OCI-LY3 (cell line): Measurements from ENCODE around the gene EFNA3.

Experiments used
- H2AFZ ChIP-seq: fragments of 200-600, 300-600 bp; shearing (Covaris generic); 2 replicates; pipeline ENCODE4 v1.6.0; 2014; ENCODE audit warnings: antibody characterized with exemption, low read depth, low read length
- H3K27ac ChIP-seq: fragments of 200-600, 300-600 bp; sonication (generic); 2 replicates; pipeline ENCODE4 v1.5.1; 2014; ENCODE audit warnings: mild to moderate bottlenecking, low read length, moderate library complexity, mixed read lengths
- H3K27me3 ChIP-seq: fragments of 200-600, 300-600 bp; sonication (generic); 2 replicates; pipeline ENCODE4 v1.6.1; 2014; ENCODE audit warnings: low read depth, low read length, mixed read lengths
- H3K36me3 ChIP-seq: fragments of 200-600, 300-600 bp; sonication (generic); replicated peaks from 2 replicates; pipeline ENCODE3; 2014; ENCODE audit warnings: low read depth, low read length, mixed read lengths
- H3K4me1 ChIP-seq: fragments of 300-600, 200-600 bp; sonication (generic); 2 replicates; pipeline ENCODE4 v1.6.1; 2014; ENCODE audit warnings: low read length, mixed read lengths
- H3K4me2 ChIP-seq: fragments of 200-600, 300-600 bp; sonication (generic); 2 replicates; pipeline ENCODE4 v1.6.1; 2014; ENCODE audit warnings: low read length, mixed read lengths
- H3K4me3 ChIP-seq: fragments of 300-600, 200-600 bp; sonication (generic); 2 replicates; pipeline ENCODE4 v1.5.1; 2014; ENCODE audit warnings: antibody characterized with exemption, mild to moderate bottlenecking, low read length, moderate library complexity
- H3K79me2 ChIP-seq: fragments of 300-600, 200-600 bp; shearing (Covaris generic); 2 replicates; pipeline ENCODE4 v1.6.1; 2014; ENCODE audit warnings: mild to moderate bottlenecking, low read length, mixed read lengths
- H3K9ac ChIP-seq: fragments of 300-600, 200-600 bp; shearing (Covaris generic); 2 replicates; pipeline ENCODE4 v1.6.0; 2014; ENCODE audit warnings: mild to moderate bottlenecking, low read length, moderate library complexity
- H3K9me3 ChIP-seq: fragments of 200-600, 300-600 bp; shearing (Covaris generic); 2 replicates; pipeline ENCODE4 v1.6.1; 2014; ENCODE audit warnings: low read length, mixed read lengths; ENCODE audit not compliant: insufficient read depth
- H4K20me1 ChIP-seq: fragments of 200-600, 300-600 bp; sonication (generic); 2 replicates; pipeline ENCODE4 v1.6.1; 2016; ENCODE audit warnings: low read length, mixed read lengths; ENCODE audit not compliant: insufficient read depth
- CTCF ChIP-seq: fragments of 200-600, 300-600 bp; sonication (generic); IDR thresholded peaks from 2 replicates; pipeline ENCODE4 v1.5.1; 2014; ENCODE audit warnings: antibody characterized with exemption, low read length, low read depth
- EZH2phosphoT487 ChIP-seq: fragments of 200-600 bp; shearing (Covaris generic); IDR thresholded peaks from 2 replicates; pipeline ENCODE4 v1.6.1; 2018; ENCODE audit warnings: antibody characterized with exemption, mixed run types, low read depth

The EFNA3 gene

GRCh38 chr1:155078469-155079209 is at the start of gene EFNA3:
Gene EFNA3, plus strand, starts transcription at chr1:155078837. Its CDS starts 105 bp downstream, at chr1:155078942.
- Histone ChIP-seq H3K27me3 (peaks cover 21% of the 10 kb centered on the region), H3K4me2 (peak within 1 kb of the TSS; percentile 76), H4K20me1 (no peaks in the 10 kb centered on the region), H3K36me3 (no peaks in the 10 kb centered on the region), H3K9me3 (no peaks in the 10 kb centered on the region), H3K9ac (peak within 1 kb of the TSS; percentile 32), H3K4me1 (peaks cover 26% of the 10 kb centered on the region), H3K27ac (no peak within 1 kb of the TSS), H3K79me2 (no peaks in the 10 kb centered on the region), H3K4me3 (peak within 1 kb of the TSS; percentile 77), H2AFZ (no peak within 1 kb of the TSS; the same call in 1 of the 2 replicates)
- no peak for TF ChIP-seq CTCF
- TF ChIP-seq EZH2phosphoT487, result no peak

- Histone ChIP-seq H3K27ac (no peak overlapping the region), H2AFZ (no peak overlapping the region), H3K27me3 (peaks cover 7% of the 10 kb centered on the region; the same call in 1 of the 2 replicates), H3K36me3 (no peaks in the 10 kb centered on the region), H3K4me1 (no peaks in the 10 kb centered on the region), H3K4me3 (no peak overlapping the region), H3K79me2 (no peaks in the 10 kb centered on the region), H3K9ac (no peak overlapping the region), H3K9me3 (no peaks in the 10 kb centered on the region), H3K4me2 (no peak overlapping the region), H4K20me1 (no peaks in the 10 kb centered on the region)
- TF ChIP-seq EZH2phosphoT487 (no peak), CTCF (no peak)
These were observed 49.0 kb upstream of the EFNA3 start for GRCh38 chr1:155029513-155030242.

GRCh38 chr1:155030243-155030795 is 48.3 kb upstream of the EFNA3 start:
- Histone ChIP-seq H3K27me3 (peaks cover 7% of the 10 kb centered on the region; the same call in 1 of the 2 replicates), H3K4me1 (no peaks in the 10 kb centered on the region), H3K36me3 (no peaks in the 10 kb centered on the region), H3K9me3 (no peaks in the 10 kb centered on the region), H4K20me1 (no peaks in the 10 kb centered on the region), H2AFZ (no peak overlapping the region), H3K4me3 (no peak overlapping the region), H3K79me2 (no peaks in the 10 kb centered on the region), H3K9ac (no peak overlapping the region), H3K27ac (no peak overlapping the region), H3K4me2 (no peak overlapping the region)
- TF ChIP-seq EZH2phosphoT487, result no peak
- no peak for TF ChIP-seq CTCF

- Histone ChIP-seq H4K20me1 (no peaks in the 10 kb centered on the region), H3K79me2 (no peaks in the 10 kb centered on the region), H3K4me2 (no peak overlapping the region), H3K27ac (no peak overlapping the region), H3K4me1 (no peaks in the 10 kb centered on the region), H2AFZ (no peak overlapping the region), H3K27me3 (peaks cover 6% of the 10 kb centered on the region; the same call in 1 of the 2 replicates), H3K4me3 (no peak overlapping the region), H3K9ac (no peak overlapping the region), H3K9me3 (no peaks in the 10 kb centered on the region), H3K36me3 (no peaks in the 10 kb centered on the region)
- TF ChIP-seq CTCF (no peak), EZH2phosphoT487 (no peak)
These were observed 47.7 kb upstream of the EFNA3 start for GRCh38 chr1:155030899-155031298.
